Neural cell (in vitro differentiated cells): ENCODE data around the gene EYS. TPM values are rescaled to one million over a fixed set of nuclear protein-coding genes. Genes with fewer than 3 reads are reported as not detected.

ENCODE experiments used
- H2AFZ ChIP-seq: fragments of 200-600, 300-800 bp; sonication (generic), shearing (Covaris generic); 2 replicates; pipeline ENCODE4 v1.6.0; 2014; ENCODE audit warnings: low read depth, mild to moderate bottlenecking, antibody characterized with exemption, low read length, moderate library complexity
- H3F3A ChIP-seq: fragments of 200-600 bp; shearing (Covaris generic); 2 replicates; pipeline ENCODE4 v1.6.1; 2016; ENCODE audit warnings: mild to moderate bottlenecking, moderate library complexity, mixed read lengths, antibody characterized with exemption, low read length; ENCODE audit not compliant: insufficient read depth, poor library complexity, severe bottlenecking
- H3K27ac ChIP-seq: fragments of 200-600, 300-800 bp; sonication (generic), shearing (Covaris generic); 2 replicates; pipeline ENCODE4 v1.5.1; 2014; ENCODE audit warnings: mild to moderate bottlenecking, low read length, moderate library complexity
- H3K27me3 ChIP-seq: fragments of 300-800, 200-600 bp; sonication (generic), shearing (Covaris generic); 2 replicates; pipeline ENCODE4 v1.6.0; 2014; ENCODE audit warnings: mild to moderate bottlenecking, low read depth, low read length, moderate library complexity; ENCODE audit not compliant: insufficient read depth
- H3K36me3 ChIP-seq: fragments of 300-800, 200-600 bp; sonication (generic), shearing (Covaris generic); 2 replicates; pipeline ENCODE4 v1.5.1; 2014; ENCODE audit warnings: mild to moderate bottlenecking, antibody characterized with exemption, low read length, moderate library complexity; ENCODE audit not compliant: insufficient read depth
- H3K4me2 ChIP-seq: fragments of 300-800, 200-600 bp; sonication (generic), shearing (Covaris generic); 2 replicates; pipeline ENCODE4 v1.6.0; 2014; ENCODE audit warnings: mild to moderate bottlenecking, low read length
- H3K4me3 ChIP-seq: fragments of 300-800, 200-600 bp; sonication (generic), shearing (Covaris generic); 2 replicates; pipeline ENCODE4 v1.5.1; 2014; ENCODE audit warnings: mild to moderate bottlenecking, low read length, moderate library complexity
- H3K79me2 ChIP-seq: fragments of 200-600 bp; shearing (Covaris generic); replicated peaks from 2 replicates; pipeline ENCODE4 v1.6.0; 2014; ENCODE audit warnings: mild to moderate bottlenecking, low read length, moderate library complexity; ENCODE audit not compliant: insufficient read depth
- H3K9ac ChIP-seq: fragments of 300-800, 200-600 bp; sonication (generic), shearing (Covaris generic); 2 replicates; pipeline ENCODE4 v1.6.1; 2016; ENCODE audit warnings: mild to moderate bottlenecking, low read length, mixed read lengths
- H3K9me2 ChIP-seq: fragments of 200-600 bp; shearing (Covaris generic); 2 replicates; pipeline ENCODE4 v1.6.1; 2016; ENCODE audit warnings: mild to moderate bottlenecking, low read length, mixed read lengths; ENCODE audit not compliant: insufficient read depth
- H3K9me3 ChIP-seq: fragments of 200-600, 300-800 bp; sonication (generic), shearing (Covaris generic); 2 replicates; pipeline ENCODE4 v1.6.1; 2016; ENCODE audit warnings: mild to moderate bottlenecking, mixed run types, low read length, moderate library complexity, mixed read lengths
- H4K20me1 ChIP-seq: fragments of 200-600 bp; shearing (Covaris generic); 2 replicates; pipeline ENCODE4 v1.6.1; 2016; ENCODE audit warnings: mild to moderate bottlenecking, mixed run types; ENCODE audit not compliant: insufficient read depth
- EP300 ChIP-seq: fragments of 450-650 bp; conservative IDR thresholded peaks from 2 replicates; pipeline ENCODE4 v1.6.1; 2014; ENCODE audit warnings: antibody characterized with exemption, mild to moderate bottlenecking, moderate library complexity; ENCODE audit not compliant: poor library complexity, severe bottlenecking
- EZH2 ChIP-seq: fragments of 200-600, 300-800 bp; shearing (Covaris generic), sonication (generic); IDR thresholded peaks from 2 replicates; pipeline ENCODE4 v1.6.1; 2014; ENCODE audit warnings: antibody characterized with exemption, low read length, borderline replicate concordance, mild to moderate bottlenecking; ENCODE audit not compliant: insufficient read depth, poor library complexity, severe bottlenecking
- MXI1 ChIP-seq: fragments of 450-650 bp; conservative IDR thresholded peaks from 2 replicates; pipeline ENCODE4 v1.6.1; 2014; ENCODE audit warnings: antibody characterized with exemption, mild to moderate bottlenecking; ENCODE audit not compliant: poor library complexity, severe bottlenecking
- POLR2AphosphoS5 ChIP-seq: IDR thresholded peaks from 2 replicates; pipeline ENCODE4 v1.6.1; 2012
- RAD21 ChIP-seq: fragments of 450-650 bp; conservative IDR thresholded peaks from 2 replicates; pipeline ENCODE4 v1.6.1; 2014; ENCODE audit warnings: antibody characterized with exemption, mild to moderate bottlenecking, moderate library complexity
- SMC3 ChIP-seq: fragments of 450-650 bp; conservative IDR thresholded peaks from 2 replicates; pipeline ENCODE4 v1.6.1; 2014; ENCODE audit warnings: antibody characterized with exemption, mild to moderate bottlenecking, moderate library complexity; ENCODE audit not compliant: poor library complexity
- TAF1 ChIP-seq: IDR thresholded peaks from 2 replicates; pipeline ENCODE4 v1.6.1; 2012; ENCODE audit warnings: low read depth
- polyA plus RNA-seq: library from polyadenylated mRNA; depleted of rRNA; stranded (reverse); fragments of >200 nt; gene quantifications from 2 replicates; pipeline ENCODE4 v1.2.3, GENCODE V29; 2014
- TF ChIP-seq, protein P1 (sequence below): IDR thresholded peaks from 2 replicates; pipeline ENCODE4 v1.6.1; 2012; ENCODE audit warnings: borderline replicate concordance
- TF ChIP-seq, protein P2 (sequence below): fragments of 450-650 bp; IDR thresholded peaks from 2 replicates; pipeline ENCODE4 v1.5.1; 2014; ENCODE audit warnings: antibody characterized with exemption, mild to moderate bottlenecking, moderate library complexity; ENCODE audit not compliant: poor library complexity, severe bottlenecking

Gene EYS
- polyA plus RNA-seq, 1 donor from 2014 or later: 0.38 TPM

DNA sequence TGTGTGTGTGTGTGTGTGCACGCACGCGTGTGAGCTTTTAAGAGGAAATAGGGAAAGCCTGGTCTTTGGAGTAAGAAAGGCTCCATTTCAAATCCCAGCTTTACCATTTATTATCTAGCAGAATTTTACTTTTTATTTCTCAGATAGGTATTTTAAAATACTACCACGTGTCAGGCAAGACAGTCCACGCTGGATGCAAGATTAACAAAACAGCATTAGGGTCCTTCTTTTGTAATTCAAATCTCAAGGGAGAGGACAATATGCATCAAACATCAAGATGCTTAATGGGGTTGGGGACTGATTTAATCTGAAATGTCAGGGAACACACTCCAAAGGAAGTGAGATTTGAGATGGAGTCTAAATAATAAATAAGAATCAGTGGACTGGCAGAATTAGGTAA lies 1302.6 kb downstream of the EYS start:
- H3K27ac ChIP-seq: no peak overlapping the region
- H3K79me2 ChIP-seq: no peaks in the 10 kb centered on the region
- no peaks in the 10 kb centered on the region for H3K9me3 ChIP-seq
- no peaks in the 10 kb centered on the region for H3K9me2 ChIP-seq
- TF ChIP-seq POLR2AphosphoS5 (no peak), EP300 (no peak), EZH2 (no peak), MXI1 (no peak), TAF1 (no peak), SMC3 (no peak), RAD21 (no peak)
- TF ChIP-seq, protein P1, sequence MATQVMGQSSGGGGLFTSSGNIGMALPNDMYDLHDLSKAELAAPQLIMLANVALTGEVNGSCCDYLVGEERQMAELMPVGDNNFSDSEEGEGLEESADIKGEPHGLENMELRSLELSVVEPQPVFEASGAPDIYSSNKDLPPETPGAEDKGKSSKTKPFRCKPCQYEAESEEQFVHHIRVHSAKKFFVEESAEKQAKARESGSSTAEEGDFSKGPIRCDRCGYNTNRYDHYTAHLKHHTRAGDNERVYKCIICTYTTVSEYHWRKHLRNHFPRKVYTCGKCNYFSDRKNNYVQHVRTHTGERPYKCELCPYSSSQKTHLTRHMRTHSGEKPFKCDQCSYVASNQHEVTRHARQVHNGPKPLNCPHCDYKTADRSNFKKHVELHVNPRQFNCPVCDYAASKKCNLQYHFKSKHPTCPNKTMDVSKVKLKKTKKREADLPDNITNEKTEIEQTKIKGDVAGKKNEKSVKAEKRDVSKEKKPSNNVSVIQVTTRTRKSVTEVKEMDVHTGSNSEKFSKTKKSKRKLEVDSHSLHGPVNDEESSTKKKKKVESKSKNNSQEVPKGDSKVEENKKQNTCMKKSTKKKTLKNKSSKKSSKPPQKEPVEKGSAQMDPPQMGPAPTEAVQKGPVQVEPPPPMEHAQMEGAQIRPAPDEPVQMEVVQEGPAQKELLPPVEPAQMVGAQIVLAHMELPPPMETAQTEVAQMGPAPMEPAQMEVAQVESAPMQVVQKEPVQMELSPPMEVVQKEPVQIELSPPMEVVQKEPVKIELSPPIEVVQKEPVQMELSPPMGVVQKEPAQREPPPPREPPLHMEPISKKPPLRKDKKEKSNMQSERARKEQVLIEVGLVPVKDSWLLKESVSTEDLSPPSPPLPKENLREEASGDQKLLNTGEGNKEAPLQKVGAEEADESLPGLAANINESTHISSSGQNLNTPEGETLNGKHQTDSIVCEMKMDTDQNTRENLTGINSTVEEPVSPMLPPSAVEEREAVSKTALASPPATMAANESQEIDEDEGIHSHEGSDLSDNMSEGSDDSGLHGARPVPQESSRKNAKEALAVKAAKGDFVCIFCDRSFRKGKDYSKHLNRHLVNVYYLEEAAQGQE: no peak
- TF ChIP-seq, protein P2, sequence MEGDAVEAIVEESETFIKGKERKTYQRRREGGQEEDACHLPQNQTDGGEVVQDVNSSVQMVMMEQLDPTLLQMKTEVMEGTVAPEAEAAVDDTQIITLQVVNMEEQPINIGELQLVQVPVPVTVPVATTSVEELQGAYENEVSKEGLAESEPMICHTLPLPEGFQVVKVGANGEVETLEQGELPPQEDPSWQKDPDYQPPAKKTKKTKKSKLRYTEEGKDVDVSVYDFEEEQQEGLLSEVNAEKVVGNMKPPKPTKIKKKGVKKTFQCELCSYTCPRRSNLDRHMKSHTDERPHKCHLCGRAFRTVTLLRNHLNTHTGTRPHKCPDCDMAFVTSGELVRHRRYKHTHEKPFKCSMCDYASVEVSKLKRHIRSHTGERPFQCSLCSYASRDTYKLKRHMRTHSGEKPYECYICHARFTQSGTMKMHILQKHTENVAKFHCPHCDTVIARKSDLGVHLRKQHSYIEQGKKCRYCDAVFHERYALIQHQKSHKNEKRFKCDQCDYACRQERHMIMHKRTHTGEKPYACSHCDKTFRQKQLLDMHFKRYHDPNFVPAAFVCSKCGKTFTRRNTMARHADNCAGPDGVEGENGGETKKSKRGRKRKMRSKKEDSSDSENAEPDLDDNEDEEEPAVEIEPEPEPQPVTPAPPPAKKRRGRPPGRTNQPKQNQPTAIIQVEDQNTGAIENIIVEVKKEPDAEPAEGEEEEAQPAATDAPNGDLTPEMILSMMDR: no peak
- H3K27me3 ChIP-seq: no peaks in the 10 kb centered on the region
- no peak overlapping the region for H3K4me3 ChIP-seq
- no peak overlapping the region for H3K9ac ChIP-seq
- no peaks in the 10 kb centered on the region for H3F3A ChIP-seq
- no peaks in the 10 kb centered on the region for H4K20me1 ChIP-seq
- no peaks in the 10 kb centered on the region for H3K36me3 ChIP-seq
- H3K4me2 ChIP-seq: no peak overlapping the region
- no peak overlapping the region for H2AFZ ChIP-seq

DNA sequence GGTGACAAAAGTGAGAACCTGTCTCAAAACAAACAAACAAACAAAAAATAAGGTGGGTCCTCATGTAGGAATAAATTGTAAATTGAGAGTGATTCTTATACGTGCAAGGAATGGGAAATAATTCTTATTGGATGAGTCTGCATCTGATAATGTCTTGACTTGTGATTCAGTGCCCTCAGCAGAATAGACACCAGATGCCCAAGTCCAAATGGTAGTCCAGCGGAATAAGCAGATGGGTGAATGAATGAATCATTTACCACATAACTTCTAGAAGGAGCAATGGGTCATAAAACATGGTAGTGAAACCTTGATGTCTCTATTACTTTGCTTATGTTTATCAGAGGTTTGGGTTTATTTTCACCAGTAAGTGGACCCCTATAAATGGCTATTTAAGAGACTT lies 1323.7 kb downstream of the EYS start:
- no peak overlapping the region for H3K4me3 ChIP-seq
- H3K27ac ChIP-seq: no peak overlapping the region
- no peaks in the 10 kb centered on the region for H3K9me3 ChIP-seq
- no peaks in the 10 kb centered on the region for H4K20me1 ChIP-seq
- no peak overlapping the region for H3K4me2 ChIP-seq
- H2AFZ ChIP-seq: no peak overlapping the region
- H3K9ac ChIP-seq: no peak overlapping the region
- H3K79me2 ChIP-seq: no peaks in the 10 kb centered on the region
- TF ChIP-seq EP300: no peak
- TF ChIP-seq MXI1: no peak
- TF ChIP-seq RAD21: no peak
- TF ChIP-seq POLR2AphosphoS5: no peak
- no peak for TF ChIP-seq TAF1
- TF ChIP-seq SMC3: no peak
- TF ChIP-seq, protein P2: no peak
- TF ChIP-seq, protein P1: no peak
- TF ChIP-seq EZH2: no peak
- no peaks in the 10 kb centered on the region for H3K36me3 ChIP-seq
- no peaks in the 10 kb centered on the region for H3K9me2 ChIP-seq
- H3K27me3 ChIP-seq: no peaks in the 10 kb centered on the region
- no peaks in the 10 kb centered on the region for H3F3A ChIP-seq
